H1 (cell line): Measurements from ENCODE around the gene PCBP2. TPM values are rescaled to one million over a fixed set of nuclear protein-coding genes. Genes with fewer than 3 reads are reported as not detected.

ENCODE experiments used
- BACH1 ChIP-seq: IDR thresholded peaks from 2 replicates; pipeline ENCODE4 v1.6.1; 2012; ENCODE audit warnings: low read length, improper control_type of control experiment
- BRCA1 ChIP-seq: IDR thresholded peaks from 2 replicates; pipeline ENCODE4 v1.6.1; 2012; ENCODE audit warnings: low read depth, low read length, improper control_type of control experiment
- CBX8 ChIP-seq: fragments of 300-800, 300-1000 bp; sonication (generic); IDR thresholded peaks from 2 replicates; pipeline ENCODE4 v1.7.1; 2016; ENCODE audit warnings: low read depth, low read length, borderline replicate concordance
- CHD2 ChIP-seq: IDR thresholded peaks from 2 replicates; pipeline ENCODE4 v1.6.1; 2012; ENCODE audit warnings: low read length, improper control_type of control experiment
- CREB1 ChIP-seq: IDR thresholded peaks from 2 replicates; pipeline ENCODE4 v1.6.1; 2012; ENCODE audit warnings: inconsistent platforms
- PHF8 ChIP-seq: fragments of 200-600 bp; sonication (generic); conservative IDR thresholded peaks from 2 replicates; pipeline ENCODE4 v1.7.1; 2012; ENCODE audit warnings: low read depth, mild to moderate bottlenecking, inconsistent platforms, low read length, moderate library complexity
- POLR2A ChIP-seq, 2 experiments: IDR thresholded peaks; 1 replicate in 1 of 2; 2 replicates in 1 of 2; pipeline ENCODE4 v1.6.1; 2011; ENCODE audit warnings: low read depth in 2 of 2, low read length in 2 of 2, mild to moderate bottlenecking in 2 of 2; ENCODE audit errors: control extremely low read depth in 1 of 2
- RBBP5 ChIP-seq: IDR thresholded peaks from 2 replicates; pipeline ENCODE4 v1.7.1; 2012; ENCODE audit warnings: low read depth, mild to moderate bottlenecking, inconsistent platforms, low read length, moderate library complexity, borderline replicate concordance
- SAP30 ChIP-seq: fragments of 300-600 bp; sonication (generic); IDR thresholded peaks from 2 replicates; pipeline ENCODE4 v1.7.1; 2012; ENCODE audit warnings: low read length, moderate library complexity, mild to moderate bottlenecking, inconsistent platforms; ENCODE audit not compliant: insufficient read depth, insufficient replicate concordance
- TCF12 ChIP-seq: IDR thresholded peaks from 2 replicates; pipeline ENCODE4 v1.6.1; 2011; ENCODE audit warnings: low read depth, mild to moderate bottlenecking, low read length
- polyA plus RNA-seq, 7 experiments: library from polyadenylated mRNA; depleted of rRNA in 3 of 7; stranded (reverse) in 5 of 7; unstranded in 2 of 7; fragments of >200 nt in 5 of 7; fragments of 200-250 nt in 2 of 7; gene quantifications; 1 replicate in 5 of 7; 2 replicates in 1 of 7; 4 replicates in 1 of 7; pipeline versions ENCODE4 v1.2.1 to v1.2.3, GENCODE V29; 2011 to 2013; ENCODE audit warnings: missing spikeins in 2 of 7, mixed read lengths in 2 of 7
- total RNA-seq: library from RNA; stranded (reverse); fragmentation: NEBNext Ultra II Directional; extraction: Animal tissue kit (Norgen Biotek cat#: 25700); gene quantifications from 2 replicates; pipeline ENCODE4 v1.2.1, GENCODE V29; 2021
- TF ChIP-seq, protein P1 (sequence below): fragments of 300-600 bp; sonication (generic); IDR thresholded peaks from 2 replicates; pipeline ENCODE4 v1.7.1; 2012; ENCODE audit warnings: low read length, moderate library complexity, mild to moderate bottlenecking, inconsistent platforms; ENCODE audit not compliant: insufficient replicate concordance

The PCBP2 gene
- total and polyA plus RNA-seq, 2 of the 8 experiments (the other 6 are each of a cell fraction or from before 2014, with no cell fraction given) = 470 to 1,123 TPM

DNA sequence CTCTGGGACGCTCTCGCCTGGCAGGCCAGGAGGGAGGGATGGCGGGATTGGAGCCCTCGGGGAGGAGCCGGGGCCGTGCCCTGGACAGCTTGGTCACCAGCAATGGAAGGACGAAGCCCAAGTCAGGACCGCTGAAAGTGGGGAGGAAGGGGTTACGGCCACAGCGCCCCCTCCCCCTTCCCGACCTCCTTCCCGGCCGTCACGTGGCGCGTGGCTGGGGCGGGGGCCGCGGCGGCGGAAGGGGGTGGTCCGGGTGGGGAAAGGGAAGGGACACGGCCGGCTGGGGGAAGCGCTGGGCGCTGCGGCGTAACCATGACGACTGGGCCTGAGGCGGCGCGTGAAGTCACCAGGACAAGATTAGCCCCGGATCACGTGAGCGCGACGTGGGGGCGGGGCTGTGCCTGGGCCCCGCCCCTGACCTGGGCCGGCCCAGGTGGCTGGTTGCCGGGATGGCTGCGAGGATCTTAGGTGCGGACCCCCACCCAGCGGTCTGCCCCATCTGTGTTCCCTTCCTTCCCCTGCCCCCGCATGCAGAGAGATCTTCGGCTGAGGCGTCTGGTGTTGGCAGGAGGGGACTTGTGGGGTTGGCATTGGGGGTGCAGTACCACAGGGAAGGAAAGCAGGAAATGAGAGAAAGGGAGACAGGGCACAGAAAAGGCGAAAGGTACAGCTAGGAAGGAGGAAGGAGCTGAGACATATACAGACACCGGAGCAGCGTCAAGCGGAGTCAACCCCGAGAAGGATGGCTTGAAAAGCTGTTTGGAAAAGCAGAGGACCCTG is 41.1 kb downstream of the PCBP2 start (continued):
- TF ChIP-seq SAP30 (peak; percentile 59), TCF12 (no peak), CHD2 (no peak; the same call in 1 of the 2 replicates), RBBP5 (no peak; the same call in 1 of the 2 replicates), PHF8 (peak; percentile 39; the same call in 1 of the 2 replicates), CREB1 (peak; percentile 76), POLR2A (IDR thresholded peaks at IDR 0.05; ENCODE audit: control extremely low read depth in 1 of 2, low read depth in 2 of 2, low read length in 2 of 2) (peak in 1 of 2 experiments; percentile 76; a peak in 2 of 3 replicates), CBX8 (no peak), BACH1 (no peak), BRCA1 (no peak)
- TF ChIP-seq, protein P1, sequence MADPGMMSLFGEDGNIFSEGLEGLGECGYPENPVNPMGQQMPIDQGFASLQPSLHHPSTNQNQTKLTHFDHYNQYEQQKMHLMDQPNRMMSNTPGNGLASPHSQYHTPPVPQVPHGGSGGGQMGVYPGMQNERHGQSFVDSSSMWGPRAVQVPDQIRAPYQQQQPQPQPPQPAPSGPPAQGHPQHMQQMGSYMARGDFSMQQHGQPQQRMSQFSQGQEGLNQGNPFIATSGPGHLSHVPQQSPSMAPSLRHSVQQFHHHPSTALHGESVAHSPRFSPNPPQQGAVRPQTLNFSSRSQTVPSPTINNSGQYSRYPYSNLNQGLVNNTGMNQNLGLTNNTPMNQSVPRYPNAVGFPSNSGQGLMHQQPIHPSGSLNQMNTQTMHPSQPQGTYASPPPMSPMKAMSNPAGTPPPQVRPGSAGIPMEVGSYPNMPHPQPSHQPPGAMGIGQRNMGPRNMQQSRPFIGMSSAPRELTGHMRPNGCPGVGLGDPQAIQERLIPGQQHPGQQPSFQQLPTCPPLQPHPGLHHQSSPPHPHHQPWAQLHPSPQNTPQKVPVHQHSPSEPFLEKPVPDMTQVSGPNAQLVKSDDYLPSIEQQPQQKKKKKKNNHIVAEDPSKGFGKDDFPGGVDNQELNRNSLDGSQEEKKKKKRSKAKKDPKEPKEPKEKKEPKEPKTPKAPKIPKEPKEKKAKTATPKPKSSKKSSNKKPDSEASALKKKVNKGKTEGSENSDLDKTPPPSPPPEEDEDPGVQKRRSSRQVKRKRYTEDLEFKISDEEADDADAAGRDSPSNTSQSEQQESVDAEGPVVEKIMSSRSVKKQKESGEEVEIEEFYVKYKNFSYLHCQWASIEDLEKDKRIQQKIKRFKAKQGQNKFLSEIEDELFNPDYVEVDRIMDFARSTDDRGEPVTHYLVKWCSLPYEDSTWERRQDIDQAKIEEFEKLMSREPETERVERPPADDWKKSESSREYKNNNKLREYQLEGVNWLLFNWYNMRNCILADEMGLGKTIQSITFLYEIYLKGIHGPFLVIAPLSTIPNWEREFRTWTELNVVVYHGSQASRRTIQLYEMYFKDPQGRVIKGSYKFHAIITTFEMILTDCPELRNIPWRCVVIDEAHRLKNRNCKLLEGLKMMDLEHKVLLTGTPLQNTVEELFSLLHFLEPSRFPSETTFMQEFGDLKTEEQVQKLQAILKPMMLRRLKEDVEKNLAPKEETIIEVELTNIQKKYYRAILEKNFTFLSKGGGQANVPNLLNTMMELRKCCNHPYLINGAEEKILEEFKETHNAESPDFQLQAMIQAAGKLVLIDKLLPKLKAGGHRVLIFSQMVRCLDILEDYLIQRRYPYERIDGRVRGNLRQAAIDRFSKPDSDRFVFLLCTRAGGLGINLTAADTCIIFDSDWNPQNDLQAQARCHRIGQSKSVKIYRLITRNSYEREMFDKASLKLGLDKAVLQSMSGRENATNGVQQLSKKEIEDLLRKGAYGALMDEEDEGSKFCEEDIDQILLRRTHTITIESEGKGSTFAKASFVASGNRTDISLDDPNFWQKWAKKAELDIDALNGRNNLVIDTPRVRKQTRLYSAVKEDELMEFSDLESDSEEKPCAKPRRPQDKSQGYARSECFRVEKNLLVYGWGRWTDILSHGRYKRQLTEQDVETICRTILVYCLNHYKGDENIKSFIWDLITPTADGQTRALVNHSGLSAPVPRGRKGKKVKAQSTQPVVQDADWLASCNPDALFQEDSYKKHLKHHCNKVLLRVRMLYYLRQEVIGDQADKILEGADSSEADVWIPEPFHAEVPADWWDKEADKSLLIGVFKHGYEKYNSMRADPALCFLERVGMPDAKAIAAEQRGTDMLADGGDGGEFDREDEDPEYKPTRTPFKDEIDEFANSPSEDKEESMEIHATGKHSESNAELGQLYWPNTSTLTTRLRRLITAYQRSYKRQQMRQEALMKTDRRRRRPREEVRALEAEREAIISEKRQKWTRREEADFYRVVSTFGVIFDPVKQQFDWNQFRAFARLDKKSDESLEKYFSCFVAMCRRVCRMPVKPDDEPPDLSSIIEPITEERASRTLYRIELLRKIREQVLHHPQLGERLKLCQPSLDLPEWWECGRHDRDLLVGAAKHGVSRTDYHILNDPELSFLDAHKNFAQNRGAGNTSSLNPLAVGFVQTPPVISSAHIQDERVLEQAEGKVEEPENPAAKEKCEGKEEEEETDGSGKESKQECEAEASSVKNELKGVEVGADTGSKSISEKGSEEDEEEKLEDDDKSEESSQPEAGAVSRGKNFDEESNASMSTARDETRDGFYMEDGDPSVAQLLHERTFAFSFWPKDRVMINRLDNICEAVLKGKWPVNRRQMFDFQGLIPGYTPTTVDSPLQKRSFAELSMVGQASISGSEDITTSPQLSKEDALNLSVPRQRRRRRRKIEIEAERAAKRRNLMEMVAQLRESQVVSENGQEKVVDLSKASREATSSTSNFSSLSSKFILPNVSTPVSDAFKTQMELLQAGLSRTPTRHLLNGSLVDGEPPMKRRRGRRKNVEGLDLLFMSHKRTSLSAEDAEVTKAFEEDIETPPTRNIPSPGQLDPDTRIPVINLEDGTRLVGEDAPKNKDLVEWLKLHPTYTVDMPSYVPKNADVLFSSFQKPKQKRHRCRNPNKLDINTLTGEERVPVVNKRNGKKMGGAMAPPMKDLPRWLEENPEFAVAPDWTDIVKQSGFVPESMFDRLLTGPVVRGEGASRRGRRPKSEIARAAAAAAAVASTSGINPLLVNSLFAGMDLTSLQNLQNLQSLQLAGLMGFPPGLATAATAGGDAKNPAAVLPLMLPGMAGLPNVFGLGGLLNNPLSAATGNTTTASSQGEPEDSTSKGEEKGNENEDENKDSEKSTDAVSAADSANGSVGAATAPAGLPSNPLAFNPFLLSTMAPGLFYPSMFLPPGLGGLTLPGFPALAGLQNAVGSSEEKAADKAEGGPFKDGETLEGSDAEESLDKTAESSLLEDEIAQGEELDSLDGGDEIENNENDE = no peak
